LNCaP clone FGC (cell line): Measurements from ENCODE around the gene RAB10.
A peak's percentile ranks its signal among the peaks of the same experiment; 100 is the strongest.

Experiments used
- DNase-seq: peaks from one replicate; pipeline ENCODE4 v3.0.0-alpha.2; 2011; ENCODE audit warnings: low read depth
- H3K4me3 ChIP-seq: 2 replicates; pipeline ENCODE4 v1.5.1; 2011; ENCODE audit warnings: mild to moderate bottlenecking, low read depth, low read length, control low read depth
- TF ChIP-seq, protein P1 (sequence below): IDR thresholded peaks from 2 replicates; pipeline ENCODE4 v1.5.1; 2012; ENCODE audit warnings: mild to moderate bottlenecking; ENCODE audit not compliant: control insufficient read depth, insufficient read depth; ENCODE audit errors: extremely low read depth

RAB10 gene

DNA sequence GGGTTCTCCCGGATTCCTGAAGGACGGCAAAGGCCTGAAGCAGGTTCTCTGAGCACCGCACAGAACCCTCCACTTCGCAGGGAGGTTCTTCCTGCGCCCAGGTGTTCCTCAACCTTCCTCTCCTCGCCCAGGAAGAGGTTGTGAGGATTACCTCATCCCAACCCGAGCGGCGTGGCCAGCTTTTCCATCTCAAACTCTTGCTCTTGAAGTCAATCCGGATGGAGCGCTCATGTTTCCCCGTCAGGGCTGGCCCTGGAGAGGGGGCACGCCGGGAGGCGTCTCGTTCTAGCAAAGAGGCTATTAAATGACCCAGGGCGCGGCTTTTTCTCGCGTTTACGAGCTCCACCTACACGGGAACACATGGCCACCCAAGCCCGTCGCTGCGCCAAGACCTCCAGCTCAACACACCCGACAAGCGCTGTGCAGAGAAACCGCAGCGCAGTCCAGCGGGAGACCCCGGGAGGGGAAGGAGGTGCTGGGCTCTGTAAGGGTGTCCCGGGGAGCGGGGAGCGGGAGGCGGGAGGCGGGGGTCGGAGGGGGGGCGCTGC is 540 bp upstream of the RAB10 start:
- TF ChIP-seq, protein P1, sequence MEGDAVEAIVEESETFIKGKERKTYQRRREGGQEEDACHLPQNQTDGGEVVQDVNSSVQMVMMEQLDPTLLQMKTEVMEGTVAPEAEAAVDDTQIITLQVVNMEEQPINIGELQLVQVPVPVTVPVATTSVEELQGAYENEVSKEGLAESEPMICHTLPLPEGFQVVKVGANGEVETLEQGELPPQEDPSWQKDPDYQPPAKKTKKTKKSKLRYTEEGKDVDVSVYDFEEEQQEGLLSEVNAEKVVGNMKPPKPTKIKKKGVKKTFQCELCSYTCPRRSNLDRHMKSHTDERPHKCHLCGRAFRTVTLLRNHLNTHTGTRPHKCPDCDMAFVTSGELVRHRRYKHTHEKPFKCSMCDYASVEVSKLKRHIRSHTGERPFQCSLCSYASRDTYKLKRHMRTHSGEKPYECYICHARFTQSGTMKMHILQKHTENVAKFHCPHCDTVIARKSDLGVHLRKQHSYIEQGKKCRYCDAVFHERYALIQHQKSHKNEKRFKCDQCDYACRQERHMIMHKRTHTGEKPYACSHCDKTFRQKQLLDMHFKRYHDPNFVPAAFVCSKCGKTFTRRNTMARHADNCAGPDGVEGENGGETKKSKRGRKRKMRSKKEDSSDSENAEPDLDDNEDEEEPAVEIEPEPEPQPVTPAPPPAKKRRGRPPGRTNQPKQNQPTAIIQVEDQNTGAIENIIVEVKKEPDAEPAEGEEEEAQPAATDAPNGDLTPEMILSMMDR = no peak
- peak; percentile 73 for DNase-seq
- peak overlapping the region; percentile 95 for H3K4me3 ChIP-seq

DNA sequence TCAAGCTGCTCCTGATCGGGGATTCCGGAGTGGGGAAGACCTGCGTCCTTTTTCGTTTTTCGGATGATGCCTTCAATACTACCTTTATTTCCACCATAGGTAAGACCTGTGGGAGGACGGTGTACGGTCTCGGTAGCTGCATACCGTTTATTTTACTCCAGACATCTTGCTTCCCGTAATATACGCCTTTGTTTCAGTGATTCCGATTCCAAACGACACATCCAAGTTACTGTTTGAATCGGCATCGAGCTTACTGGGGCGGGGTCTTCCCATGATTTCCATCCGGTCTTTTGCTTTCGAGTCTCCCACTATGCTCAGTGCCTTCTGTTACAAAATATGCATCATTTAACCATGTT is 731 bp downstream of the RAB10 start:
- no peak for DNase-seq
- peak overlapping the region; percentile 95 for H3K4me3 ChIP-seq
- TF ChIP-seq, protein P1 = no peak

DNA sequence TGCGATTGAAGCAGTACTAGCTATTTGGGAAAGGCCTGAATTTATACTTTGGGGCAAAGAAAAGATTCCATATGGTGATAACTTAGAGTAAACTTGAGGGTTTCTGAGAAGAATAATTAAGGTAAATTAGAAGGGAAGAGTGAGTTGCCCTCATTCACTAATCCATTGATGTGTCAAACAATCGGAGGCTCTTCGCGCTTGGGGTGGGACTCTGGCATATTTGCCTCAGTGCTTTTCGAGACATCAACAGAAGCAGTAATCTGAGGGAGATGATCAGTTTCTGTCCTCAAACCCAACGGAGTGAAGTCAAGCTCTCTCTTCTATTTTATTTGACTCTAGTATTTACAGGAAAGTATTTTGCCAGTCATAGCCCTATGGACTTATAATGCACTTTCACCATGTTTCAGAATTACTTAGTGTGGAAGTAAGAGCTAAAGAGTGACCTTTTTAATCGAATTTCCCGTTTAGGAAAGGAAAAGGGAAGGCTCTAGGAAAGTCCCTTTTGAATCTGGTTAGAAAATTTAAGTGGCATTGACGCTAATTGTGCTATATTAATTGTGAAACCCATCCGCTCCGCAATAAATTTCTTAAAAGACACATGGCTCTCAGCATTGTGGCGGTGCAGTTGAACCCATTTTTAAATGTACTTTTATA is 1.3 kb downstream of the RAB10 start:
- DNase-seq = no peak
- TF ChIP-seq, protein P1 = no peak
- H3K4me3 ChIP-seq = peak overlapping the region; percentile 95

DNA sequence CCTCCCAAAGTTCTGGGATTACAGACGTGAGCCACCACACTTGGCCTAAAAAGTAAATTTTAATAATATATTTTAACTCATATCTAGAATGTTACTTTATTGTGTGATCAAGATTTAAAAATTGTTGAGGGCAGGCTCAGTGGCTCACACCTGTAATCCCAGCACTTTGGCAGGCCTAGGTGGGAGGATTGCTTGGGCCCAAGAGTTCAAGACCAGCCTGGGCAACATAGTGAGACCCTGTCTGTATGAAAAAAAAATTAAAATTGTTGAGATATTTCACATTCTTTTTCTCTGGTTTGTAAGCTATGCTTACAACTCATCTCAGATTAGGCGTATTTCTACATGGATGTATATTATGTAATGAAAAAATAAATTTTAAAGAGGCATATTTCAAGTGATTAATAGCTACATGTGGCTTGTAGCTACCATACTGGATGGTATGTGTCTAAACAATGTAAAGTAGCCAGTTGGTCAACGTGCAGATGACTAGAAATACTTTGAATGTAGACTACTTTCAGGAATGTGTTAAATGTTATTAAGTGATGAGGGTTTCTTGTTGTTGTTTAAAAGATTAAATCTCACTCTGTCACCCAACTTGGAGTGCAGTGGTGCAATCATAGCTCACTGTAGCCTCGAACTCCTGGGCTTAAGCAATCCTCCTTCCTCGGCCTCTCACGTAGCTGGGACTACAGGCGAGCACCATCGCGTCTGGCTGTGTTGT is 5.9 kb downstream of the RAB10 start:
- TF ChIP-seq, protein P1 = no peak
- H3K4me3 ChIP-seq = no peak overlapping the region
- DNase-seq = no peak

DNA sequence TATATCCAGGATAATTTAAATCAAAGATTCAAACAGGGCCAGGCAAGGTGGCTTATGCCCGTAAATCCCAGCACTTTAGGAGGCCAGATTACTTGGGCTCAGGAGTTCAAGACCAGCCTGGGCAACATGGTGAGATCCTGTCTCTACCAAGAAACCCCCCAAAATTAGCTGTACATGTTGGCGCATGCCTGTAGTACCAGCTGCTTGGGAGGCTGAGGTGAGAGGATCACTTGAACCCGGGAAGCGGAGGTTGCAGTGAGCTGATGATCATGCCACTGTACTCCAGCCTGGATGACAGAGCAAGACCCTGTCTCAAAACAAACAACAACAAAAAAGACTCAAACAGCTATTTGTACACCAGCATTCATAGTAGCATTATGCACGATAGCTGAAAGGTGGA is 9.2 kb downstream of the RAB10 start:
- DNase-seq = no peak
- TF ChIP-seq, protein P1 = no peak

DNA sequence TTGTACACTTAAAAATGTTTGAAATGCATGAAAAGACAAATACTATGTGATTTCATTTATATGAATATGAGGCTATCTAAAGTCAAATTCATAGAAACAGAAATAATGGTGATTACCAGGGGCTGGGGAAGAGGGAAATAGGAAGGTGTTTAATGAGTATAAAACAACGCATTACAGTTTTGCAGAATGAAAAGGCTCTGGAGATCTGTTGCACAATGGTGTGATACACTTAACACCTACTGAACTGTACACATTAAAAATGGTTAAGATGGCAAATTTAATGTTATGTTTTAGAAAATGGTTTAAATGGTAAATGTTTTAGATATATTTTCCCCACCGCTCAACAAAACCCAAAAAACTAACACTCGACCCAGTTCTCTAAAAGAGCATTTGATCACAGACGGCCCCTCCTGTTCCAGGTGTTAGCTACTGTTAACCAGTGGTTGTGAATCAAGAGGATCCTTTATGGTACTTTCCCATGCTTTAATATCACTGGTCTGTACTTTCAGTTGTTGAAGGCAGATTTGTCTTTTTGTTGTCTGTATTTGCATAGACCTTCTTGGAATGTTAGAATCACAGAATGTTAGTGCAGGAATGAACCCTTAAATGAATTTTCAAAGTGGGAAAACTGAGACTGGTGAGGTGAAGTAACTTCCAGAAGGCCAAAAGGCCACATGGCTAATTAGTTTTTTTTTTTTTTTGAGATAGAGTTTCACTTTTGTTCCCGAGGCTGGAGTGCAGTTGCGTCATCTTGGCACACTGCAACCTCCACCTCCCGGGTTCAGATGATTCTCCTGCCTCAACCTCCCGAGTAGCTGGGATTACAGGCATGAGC is 10.2 kb downstream of the RAB10 start:
- no peak overlapping the region for H3K4me3 ChIP-seq
- no peak for DNase-seq
- TF ChIP-seq, protein P1 = no peak

More for the DNA sequence above, 9.2 kb downstream of the RAB10 start:
- H3K4me3 ChIP-seq = no peak overlapping the region
